ENCODE measurements around the gene DTL. TPM values are rescaled to one million over a fixed set of nuclear protein-coding genes. Genes with fewer than 3 reads are reported as not detected.

The DTL gene
- total and polyA plus RNA-seq, 5 donors from 2014 or later = 0.95 to 4.7 (median 1.2) TPM

DNA sequence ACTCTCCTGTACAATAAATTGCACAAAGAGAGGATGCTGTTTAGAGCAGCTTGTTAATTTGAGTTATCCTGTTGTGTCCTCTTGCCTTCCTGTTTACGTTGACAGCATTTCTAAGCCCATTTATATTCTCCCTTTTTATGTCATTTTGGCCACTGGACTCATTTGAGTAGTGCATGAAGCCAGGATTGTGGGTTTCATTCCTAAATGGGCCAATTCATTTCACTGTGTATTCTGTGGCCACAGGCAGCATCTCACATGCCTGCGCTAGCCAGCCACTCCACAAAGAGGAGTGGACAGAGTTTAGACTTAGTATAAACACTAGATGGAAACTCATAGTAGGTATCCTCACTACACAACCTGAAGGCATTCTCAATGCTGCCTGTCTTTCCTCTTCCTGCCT lies 73.4 kb downstream of the DTL start:
- Mint-ChIP-seq H3K27ac (no peak overlapping the region), H3K9me3 (no peaks in the 10 kb centered on the region), H3K4me1 (peaks cover 0 to 8% (median 5%) of the 10 kb centered on the region in 4 donors), H3K4me3 (no peak overlapping the region), H3K27me3 (no peaks in the 10 kb centered on the region), H3K36me3 (no peaks in the 10 kb centered on the region)
- Histone ChIP-seq H3K27me3 (ENCODE audit: control insufficient read depth, insufficient read depth, low read length) (no peaks in the 10 kb centered on the region), H3K27ac (ENCODE audit: insufficient read depth, low read length, poor library complexity, severe bottlenecking) (no peak overlapping the region), H3K36me3 (ENCODE audit: control insufficient read depth, insufficient read depth, low read length) (no peaks in the 10 kb centered on the region), H3K4me1 (ENCODE audit: control insufficient read depth, insufficient read depth, low read length, poor library complexity, severe bottlenecking) (no peaks in the 10 kb centered on the region), H3K4me3 (ENCODE audit: low read depth, low read length) (no peak overlapping the region), H3K9me3 (ENCODE audit: control insufficient read depth in 2 of 2, low read length in 2 of 2) (no peaks in the 10 kb centered on the region)
- ATAC-seq (ENCODE audit: low read depth in 2 of 2) (no peak), DNase-seq (no peak)

DNA sequence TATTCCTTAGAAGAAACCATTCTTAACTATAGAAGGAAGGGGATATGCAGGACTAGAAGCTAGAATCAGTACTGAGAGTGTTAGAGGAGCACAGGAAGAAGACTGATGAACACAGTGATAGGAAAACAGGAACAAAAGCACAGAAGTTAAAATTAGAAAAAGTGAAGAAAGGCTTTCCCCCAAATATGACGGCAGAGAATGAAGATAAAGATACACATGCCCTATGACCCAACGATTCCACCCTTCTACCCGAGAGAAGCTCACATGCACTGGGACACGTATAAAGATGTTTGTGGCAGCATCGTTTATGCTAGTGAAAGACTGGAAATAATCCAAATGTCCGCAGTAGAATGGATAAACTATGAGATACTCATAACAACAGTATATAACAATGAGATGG lies 74.2 kb downstream of the DTL start:
- Histone ChIP-seq H3K36me3 (ENCODE audit: control insufficient read depth, insufficient read depth, low read length) (no peaks in the 10 kb centered on the region), H3K9me3 (ENCODE audit: control insufficient read depth in 2 of 2, low read length in 2 of 2) (no peaks in the 10 kb centered on the region), H3K27me3 (ENCODE audit: control insufficient read depth, insufficient read depth, low read length) (no peaks in the 10 kb centered on the region), H3K4me1 (ENCODE audit: control insufficient read depth, insufficient read depth, low read length, poor library complexity, severe bottlenecking) (no peaks in the 10 kb centered on the region), H3K4me3 (ENCODE audit: low read depth, low read length) (no peak overlapping the region), H3K27ac (ENCODE audit: insufficient read depth, low read length, poor library complexity, severe bottlenecking) (no peak overlapping the region)
- Mint-ChIP-seq H3K4me3 (no peak overlapping the region), H3K4me1 (peaks cover 0 to 8% (median 5%) of the 10 kb centered on the region in 4 donors), H3K27ac (no peak overlapping the region), H3K9me3 (no peaks in the 10 kb centered on the region), H3K36me3 (no peaks in the 10 kb centered on the region), H3K27me3 (no peaks in the 10 kb centered on the region)
- no peak for ATAC-seq (ENCODE audit: low read depth in 2 of 2)
- no peak for DNase-seq

DNA sequence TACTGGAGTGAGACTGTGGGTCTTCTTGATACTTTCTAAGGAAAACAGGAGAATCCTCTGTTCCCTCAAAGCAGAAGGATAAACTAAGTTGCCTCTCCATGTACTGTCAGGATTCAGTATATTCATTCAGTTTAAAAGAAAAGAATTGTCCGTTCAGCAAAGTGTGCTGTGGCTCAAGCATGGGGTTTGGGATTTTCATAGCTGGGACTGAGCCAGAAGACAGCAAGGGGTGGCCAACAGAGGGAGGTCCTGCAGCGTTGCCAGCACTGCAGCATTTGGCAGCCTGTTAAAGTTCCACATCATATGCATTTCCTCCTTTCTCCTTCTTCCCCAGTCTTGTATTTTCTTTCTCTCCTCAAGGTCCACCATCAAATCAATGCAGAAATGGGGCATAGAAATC lies 75.1 kb downstream of the DTL start:
- H3K27ac Mint-ChIP-seq = no peak overlapping the region
- H3K9me3 Mint-ChIP-seq = no peaks in the 10 kb centered on the region
- no peak overlapping the region for H3K27ac ChIP-seq (ENCODE audit: insufficient read depth, low read length, poor library complexity, severe bottlenecking)
- H3K27me3 ChIP-seq (ENCODE audit: control insufficient read depth, insufficient read depth, low read length) = no peaks in the 10 kb centered on the region
- H3K4me3 Mint-ChIP-seq = no peak overlapping the region
- H3K4me1 ChIP-seq (ENCODE audit: control insufficient read depth, insufficient read depth, low read length, poor library complexity, severe bottlenecking) = no peaks in the 10 kb centered on the region
- no peaks in the 10 kb centered on the region for H3K9me3 ChIP-seq (ENCODE audit: control insufficient read depth in 2 of 2, low read length in 2 of 2)
- no peak overlapping the region for H3K4me3 ChIP-seq (ENCODE audit: low read depth, low read length)
- no peak for ATAC-seq (ENCODE audit: low read depth in 2 of 2)
- H3K36me3 ChIP-seq (ENCODE audit: control insufficient read depth, insufficient read depth, low read length) = no peaks in the 10 kb centered on the region
- H3K27me3 Mint-ChIP-seq = no peaks in the 10 kb centered on the region
- H3K4me1 Mint-ChIP-seq = peaks cover 0 to 6% (median 5%) of the 10 kb centered on the region in 4 donors
- no peaks in the 10 kb centered on the region for H3K36me3 Mint-ChIP-seq
- no peak for DNase-seq

DNA sequence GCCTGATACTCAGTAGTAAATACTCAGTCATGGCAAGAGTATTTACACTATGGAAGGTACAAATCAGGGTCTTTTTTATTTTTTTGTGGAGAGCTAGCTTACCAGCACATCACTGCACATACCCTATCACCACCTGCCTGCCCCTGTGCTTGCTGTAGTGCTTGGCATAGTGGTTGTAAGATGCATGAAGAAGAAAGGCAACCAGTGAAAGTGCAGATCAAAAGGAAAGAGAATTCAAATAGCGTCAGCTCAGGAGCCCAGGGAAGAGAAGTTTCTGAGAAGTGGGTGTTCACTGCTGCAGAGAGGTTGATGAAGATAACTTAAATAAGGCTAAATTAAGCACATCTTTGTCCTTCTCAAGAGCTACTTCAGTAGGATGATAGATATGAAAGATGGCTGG lies 76.0 kb downstream of the DTL start:
- no peak overlapping the region for H3K27ac Mint-ChIP-seq
- peak in 1 of 3 donors; percentile 37 for DNase-seq

DNA sequence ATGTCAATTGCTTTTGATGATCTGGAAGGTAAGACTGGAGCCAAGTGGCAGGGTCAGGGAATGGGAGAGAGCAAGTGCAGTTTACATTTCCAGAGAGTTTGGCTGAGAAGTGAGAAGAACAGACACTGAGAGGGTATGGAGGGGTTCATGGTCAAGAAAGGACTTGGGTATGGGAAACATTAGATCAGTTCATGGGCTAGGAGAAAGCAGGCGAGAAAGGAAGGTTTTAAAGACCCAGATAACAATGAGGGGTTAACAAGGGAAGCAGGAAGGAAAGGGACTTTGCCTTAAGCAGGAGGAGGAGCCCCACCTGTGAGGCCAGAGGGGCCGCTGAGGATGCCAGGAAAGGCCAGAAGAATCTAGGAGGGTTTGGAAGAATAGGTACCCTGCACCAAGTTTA lies 78.2 kb downstream of the DTL start:
- H3K27me3 Mint-ChIP-seq = no peaks in the 10 kb centered on the region
- H3K4me1 ChIP-seq (ENCODE audit: control insufficient read depth, insufficient read depth, low read length, poor library complexity, severe bottlenecking) = no peaks in the 10 kb centered on the region
- no peaks in the 10 kb centered on the region for H3K27me3 ChIP-seq (ENCODE audit: control insufficient read depth, insufficient read depth, low read length)
- DNase-seq (no peak), ATAC-seq (ENCODE audit: low read depth in 2 of 2) (no peak)
- no peak overlapping the region for H3K4me3 ChIP-seq (ENCODE audit: low read depth, low read length)
- no peaks in the 10 kb centered on the region for H3K36me3 Mint-ChIP-seq
- H3K4me1 Mint-ChIP-seq = peaks cover 0 to 6% (median 2%) of the 10 kb centered on the region in 4 donors
- H3K9me3 Mint-ChIP-seq = no peaks in the 10 kb centered on the region
- H3K27ac ChIP-seq (ENCODE audit: insufficient read depth, low read length, poor library complexity, severe bottlenecking) = no peak overlapping the region
- no peak overlapping the region for H3K4me3 Mint-ChIP-seq
- no peaks in the 10 kb centered on the region for H3K9me3 ChIP-seq (ENCODE audit: control insufficient read depth in 2 of 2, low read length in 2 of 2)
- H3K36me3 ChIP-seq (ENCODE audit: control insufficient read depth, insufficient read depth, low read length) = no peaks in the 10 kb centered on the region
- no peak overlapping the region for H3K27ac Mint-ChIP-seq

More for the DNA sequence above, 76.0 kb downstream of the DTL start:
- Histone ChIP-seq H3K4me1 (ENCODE audit: control insufficient read depth, insufficient read depth, low read length, poor library complexity, severe bottlenecking) (no peaks in the 10 kb centered on the region), H3K36me3 (ENCODE audit: control insufficient read depth, insufficient read depth, low read length) (no peaks in the 10 kb centered on the region), H3K27ac (ENCODE audit: insufficient read depth, low read length, poor library complexity, severe bottlenecking) (no peak overlapping the region), H3K4me3 (ENCODE audit: low read depth, low read length) (no peak overlapping the region), H3K27me3 (ENCODE audit: control insufficient read depth, insufficient read depth, low read length) (no peaks in the 10 kb centered on the region), H3K9me3 (ENCODE audit: control insufficient read depth in 2 of 2, low read length in 2 of 2) (no peaks in the 10 kb centered on the region)
- no peak overlapping the region for H3K4me3 Mint-ChIP-seq
- H3K27me3 Mint-ChIP-seq = no peaks in the 10 kb centered on the region
- ATAC-seq (ENCODE audit: low read depth in 2 of 2) = no peak
- no peaks in the 10 kb centered on the region for H3K36me3 Mint-ChIP-seq
- H3K9me3 Mint-ChIP-seq = no peaks in the 10 kb centered on the region
- H3K4me1 Mint-ChIP-seq = peaks cover 0 to 6% (median 1%) of the 10 kb centered on the region in 4 donors

DNA sequence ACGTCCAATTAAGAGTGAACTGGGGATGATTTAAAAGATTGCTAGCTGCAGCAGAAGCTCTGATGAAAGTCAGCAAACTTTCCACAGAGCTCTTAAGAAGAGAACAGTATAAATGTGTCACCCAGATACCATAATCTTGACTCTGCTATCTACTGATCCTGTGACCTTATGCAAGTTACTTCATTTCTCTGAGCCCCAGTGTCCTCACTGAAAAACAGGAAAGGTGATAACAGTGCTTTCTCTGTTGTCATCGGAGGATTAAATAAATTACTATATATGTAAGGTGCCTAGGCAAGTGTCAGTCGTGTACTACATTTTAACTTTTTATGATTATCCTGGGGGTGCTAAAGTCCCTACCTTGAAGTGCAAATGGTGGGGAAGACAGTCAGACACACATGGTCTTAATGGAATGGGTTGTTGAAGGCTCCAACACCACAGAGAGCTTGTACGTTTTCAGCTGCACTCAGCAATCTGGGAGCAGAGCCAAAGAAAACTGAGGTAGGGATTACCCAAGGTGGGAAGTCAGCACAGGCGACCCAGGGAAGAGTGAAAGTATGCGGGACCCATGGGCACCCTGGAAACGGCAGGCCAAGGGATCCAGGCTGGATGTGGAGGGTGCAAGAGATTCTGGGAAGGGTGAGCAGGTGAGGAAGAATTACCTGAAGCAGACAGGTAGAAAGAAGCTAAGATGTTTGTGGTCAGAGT lies 82.8 kb downstream of the DTL start:
- H3K36me3 ChIP-seq (ENCODE audit: control insufficient read depth, insufficient read depth, low read length) = no peaks in the 10 kb centered on the region
- H3K4me1 Mint-ChIP-seq = peaks cover 0 to 19% (median 5%) of the 10 kb centered on the region in 4 donors
- H3K4me1 ChIP-seq (ENCODE audit: control insufficient read depth, insufficient read depth, low read length, poor library complexity, severe bottlenecking) = no peaks in the 10 kb centered on the region
- no peak overlapping the region for H3K27ac ChIP-seq (ENCODE audit: insufficient read depth, low read length, poor library complexity, severe bottlenecking)
- H3K9me3 ChIP-seq (ENCODE audit: control insufficient read depth in 2 of 2, low read length in 2 of 2) = no peaks in the 10 kb centered on the region
- DNase-seq = no peak
- H3K27ac Mint-ChIP-seq = peak overlapping the region in 2 of 3 donors; percentile 16 to 48
- no peaks in the 10 kb centered on the region for H3K27me3 Mint-ChIP-seq
- no peaks in the 10 kb centered on the region for H3K36me3 Mint-ChIP-seq
- H3K4me3 ChIP-seq (ENCODE audit: low read depth, low read length) = no peak overlapping the region
- no peak for ATAC-seq (ENCODE audit: low read depth in 2 of 2)
- H3K9me3 Mint-ChIP-seq = no peaks in the 10 kb centered on the region
- H3K27me3 ChIP-seq (ENCODE audit: control insufficient read depth, insufficient read depth, low read length) = no peaks in the 10 kb centered on the region
- H3K4me3 Mint-ChIP-seq = no peak overlapping the region

DNA sequence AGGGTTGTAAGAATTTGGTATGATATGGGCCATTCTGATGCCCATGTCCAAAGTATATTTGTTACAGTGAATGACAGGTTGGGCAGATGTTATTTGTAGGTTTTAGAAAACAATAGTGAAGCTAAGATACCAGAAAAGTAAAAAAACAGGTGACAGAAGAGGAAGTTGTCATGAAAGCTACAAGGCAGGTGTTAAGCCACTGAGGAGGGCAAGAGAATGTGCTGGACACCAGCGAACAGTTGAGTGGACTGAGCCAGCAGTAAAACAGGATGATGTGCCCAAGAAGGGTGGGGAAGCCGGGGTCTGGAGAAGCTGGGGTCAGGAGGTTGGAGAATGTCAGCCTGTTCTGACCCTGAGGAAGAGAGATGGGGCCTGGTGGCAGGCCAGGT lies 83.3 kb downstream of the DTL start:
- no peak for DNase-seq
- Mint-ChIP-seq H3K36me3 (no peaks in the 10 kb centered on the region), H3K4me3 (no peak overlapping the region), H3K9me3 (no peaks in the 10 kb centered on the region), H3K27me3 (no peaks in the 10 kb centered on the region), H3K27ac (peak overlapping the region in 2 of 3 donors; percentile 16 to 48), H3K4me1 (peaks cover 0 to 19% (median 5%) of the 10 kb centered on the region in 4 donors)
- H3K4me1 ChIP-seq (ENCODE audit: control insufficient read depth, insufficient read depth, low read length, poor library complexity, severe bottlenecking) = no peaks in the 10 kb centered on the region
- H3K27me3 ChIP-seq (ENCODE audit: control insufficient read depth, insufficient read depth, low read length) = no peaks in the 10 kb centered on the region
- H3K4me3 ChIP-seq (ENCODE audit: low read depth, low read length) = no peak overlapping the region
- no peaks in the 10 kb centered on the region for H3K36me3 ChIP-seq (ENCODE audit: control insufficient read depth, insufficient read depth, low read length)
- no peaks in the 10 kb centered on the region for H3K9me3 ChIP-seq (ENCODE audit: control insufficient read depth in 2 of 2, low read length in 2 of 2)
- no peak for ATAC-seq (ENCODE audit: low read depth in 2 of 2)
- H3K27ac ChIP-seq (ENCODE audit: insufficient read depth, low read length, poor library complexity, severe bottlenecking) = no peak overlapping the region

DNA sequence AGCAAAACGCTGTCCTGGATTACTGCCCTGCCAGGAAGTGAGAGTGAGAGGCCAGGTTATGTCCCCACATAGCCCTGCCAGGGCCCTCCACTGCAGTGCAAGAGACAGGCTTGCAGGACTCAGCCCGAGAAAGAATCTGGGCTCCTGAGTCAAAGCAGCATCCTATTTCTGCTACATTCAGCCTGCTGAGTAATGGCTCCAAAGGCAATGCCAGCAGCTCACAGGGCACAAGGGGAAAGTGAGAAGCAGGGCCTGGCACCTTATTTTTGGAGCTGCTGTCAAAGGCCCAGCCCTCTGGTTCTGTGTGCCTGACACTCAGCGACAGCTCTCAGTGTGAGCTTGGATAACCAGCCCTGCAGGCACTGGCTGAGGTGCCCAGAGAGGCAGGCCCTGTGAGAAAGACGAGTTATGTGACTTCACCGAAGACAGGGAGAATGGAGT lies 83.9 kb downstream of the DTL start:
- no peaks in the 10 kb centered on the region for H3K4me1 ChIP-seq (ENCODE audit: control insufficient read depth, insufficient read depth, low read length, poor library complexity, severe bottlenecking)
- H3K27ac ChIP-seq (ENCODE audit: insufficient read depth, low read length, poor library complexity, severe bottlenecking) = no peak overlapping the region
- H3K36me3 ChIP-seq (ENCODE audit: control insufficient read depth, insufficient read depth, low read length) = no peaks in the 10 kb centered on the region
- ATAC-seq (ENCODE audit: low read depth in 2 of 2) (no peak), DNase-seq (no peak)
- H3K4me3 Mint-ChIP-seq = no peak overlapping the region
- no peak overlapping the region for H3K4me3 ChIP-seq (ENCODE audit: low read depth, low read length)
- H3K36me3 Mint-ChIP-seq = no peaks in the 10 kb centered on the region
- no peaks in the 10 kb centered on the region for H3K27me3 Mint-ChIP-seq
- no peaks in the 10 kb centered on the region for H3K9me3 Mint-ChIP-seq
- no peaks in the 10 kb centered on the region for H3K9me3 ChIP-seq (ENCODE audit: control insufficient read depth in 2 of 2, low read length in 2 of 2)
- peaks cover 0 to 19% (median 5%) of the 10 kb centered on the region in 4 donors for H3K4me1 Mint-ChIP-seq
- peak overlapping the region in 1 of 3 donors; percentile 16 for H3K27ac Mint-ChIP-seq
- no peaks in the 10 kb centered on the region for H3K27me3 ChIP-seq (ENCODE audit: control insufficient read depth, insufficient read depth, low read length)
